Gastrocnemius medialis (tissue), 4 donors: ENCODE measurements around the gene NR1D2. TPM values are rescaled to one million over a fixed set of nuclear protein-coding genes. Genes with fewer than 3 reads are reported as not detected.

ENCODE experiments used
- ATAC-seq, 2 donors: fragments of 150-250 bp; one replicate each; pipeline ENCODE4 v1.9.1; 2016
- DNase-seq, 2 donors: peaks; one replicate each; pipeline ENCODE4 v3.0.0-alpha.2; 2019
- H3K27ac ChIP-seq, 4 donors: fragments of 200-600 bp; sonication (generic); 1 replicate in 1 of 4; 2 replicates in 3 of 4; pipeline ENCODE4 v1.5.1; 2016 to 2018; ENCODE audit warnings: mild to moderate bottlenecking in 2 of 4, moderate library complexity in 1 of 4
- H3K27me3 ChIP-seq, 3 donors: fragments of 200-600 bp; sonication (generic) in 2 of 3; 1 replicate in 1 of 3; 2 replicates in 2 of 3; pipeline versions ENCODE4 v1.5.1 to v1.6.0; 2016 to 2019; ENCODE audit warnings: mild to moderate bottlenecking in 1 of 3, moderate library complexity in 1 of 3
- H3K36me3 ChIP-seq, 2 donors: fragments of 200-600 bp; sonication (generic) in 1 of 2; one replicate each; pipeline ENCODE4 v1.5.1; 2017 to 2018
- H3K4me1 ChIP-seq, 2 donors: fragments of 200-600 bp; sonication (generic) in 1 of 2; one replicate each; pipeline ENCODE4 v1.5.1; 2016 to 2017; ENCODE audit warnings: mild to moderate bottlenecking in 2 of 2
- H3K4me3 ChIP-seq, 4 donors: fragments of 200-600 bp; sonication (generic) in 3 of 4; 1 replicate in 1 of 4; 2 replicates in 3 of 4; pipeline ENCODE4 v1.5.1; 2016 to 2019; ENCODE audit warnings: mild to moderate bottlenecking in 2 of 4
- H3K9me3 ChIP-seq, 3 donors: fragments of 200-600 bp; sonication (generic) in 2 of 3; 1 replicate in 1 of 3; 2 replicates in 2 of 3; pipeline ENCODE4 v1.5.1; 2016 to 2019
- CTCF ChIP-seq, 5 experiments: fragments of 450-650 bp in 3 of 5; fragments of 200-600 bp in 2 of 5; sonication (generic) in 2 of 5; IDR thresholded peaks in 4 of 5; conservative IDR thresholded peaks in 1 of 5; 1 replicate in 4 of 5; 2 replicates in 1 of 5; pipeline ENCODE4 v1.5.1; 2016 to 2019; ENCODE audit warnings: antibody characterized with exemption in 5 of 5, mild to moderate bottlenecking in 3 of 5, moderate library complexity in 3 of 5
- POLR2A ChIP-seq, 2 donors: fragments of 450-650 bp; IDR thresholded peaks; one replicate each; pipeline ENCODE4 v1.6.1; 2017; ENCODE audit warnings: antibody characterized with exemption in 2 of 2, mild to moderate bottlenecking in 2 of 2, moderate library complexity in 2 of 2
- in situ Hi-C, 4 donors: fragments of 200-750 bp; cut with MboI; loops; one replicate each; pipeline versions ENCODE4 v1.15.0 to v1.8.0; 2017; ENCODE audit warnings: low sequenced_read_pairs in 4 of 4
- intact Hi-C: fragments of 100-400 bp; cut with DNase I; formaldehyde crosslinking; loops from one replicate; pipeline ENCODE4 v1.15.1; 2023; ENCODE audit warnings: low total_unique reads
- total RNA-seq, 4 donors: library from RNA; depleted of rRNA; stranded (reverse); fragments of >200 nt; gene quantifications; one replicate each; pipeline versions ENCODE4 v1.1.0 to v1.2.3, GENCODE V29; 2016

NR1D2 gene
- total RNA-seq, 4 donors from 2014 or later, result 27.1 to 62.7 (median 51.2) TPM

- Histone ChIP-seq H3K4me3 (no peak overlapping the region), H3K27me3 (no peaks in the 10 kb centered on the region), H3K27ac (no peak overlapping the region), H3K36me3 (peaks cover 0 to 28% of the 10 kb centered on the region in 2 donors), H3K4me1 (peaks cover 23% of the 10 kb centered on the region in 2 donors), H3K9me3 (no peaks in the 10 kb centered on the region)
- no peak for ATAC-seq
- DNase-seq, result no peak
- in situ Hi-C loops, result no loop called here
- TF ChIP-seq POLR2A (IDR thresholded peaks at IDR 0.05), result no peak
- TF ChIP-seq CTCF (IDR thresholded peaks at IDR 0.05 in 4 of 5, conservative IDR thresholded peaks at IDR 0.05 in 1 of 5), result no peak
- intact Hi-C loops, result no loop called here
These were observed 24.9 kb upstream of the NR1D2 start for GRCh38 chr3:23920151-23920655.

- ATAC-seq (no peak), DNase-seq (no peak)
- in situ Hi-C loops (no loop called here), intact Hi-C loops (no loop called here)
- Histone ChIP-seq H3K4me3 (no peak overlapping the region), H3K27ac (no peak overlapping the region), H3K36me3 (peaks cover 0 to 28% of the 10 kb centered on the region in 2 donors), H3K27me3 (no peaks in the 10 kb centered on the region), H3K9me3 (no peaks in the 10 kb centered on the region), H3K4me1 (peaks cover 14% of the 10 kb centered on the region in 2 donors)
- TF ChIP-seq POLR2A (IDR thresholded peaks at IDR 0.05) (no peak), CTCF (IDR thresholded peaks at IDR 0.05 in 4 of 5, conservative IDR thresholded peaks at IDR 0.05 in 1 of 5) (no peak)
These were observed 24.0 kb upstream of the NR1D2 start for GRCh38 chr3:23921052-23921511.

GRCh38 chr3:23923786-23924185, 21.3 kb upstream of the NR1D2 start:
- DNase-seq, result no peak
- intact Hi-C loops, result no loop called here
- no peak overlapping the region for H3K27ac ChIP-seq
- ATAC-seq, result no peak
- H3K4me1 ChIP-seq, result peaks cover 2 to 5% of the 10 kb centered on the region in 2 donors
- TF ChIP-seq CTCF (IDR thresholded peaks at IDR 0.05 in 4 of 5, conservative IDR thresholded peaks at IDR 0.05 in 1 of 5) (no peak), POLR2A (IDR thresholded peaks at IDR 0.05) (no peak)
- in situ Hi-C loops, result no loop called here
- H3K27me3 ChIP-seq, result no peaks in the 10 kb centered on the region
- H3K4me3 ChIP-seq, result no peak overlapping the region
- H3K9me3 ChIP-seq, result no peaks in the 10 kb centered on the region
- peaks cover 0 to 20% of the 10 kb centered on the region in 2 donors for H3K36me3 ChIP-seq

- Histone ChIP-seq H3K9me3 (no peaks in the 10 kb centered on the region), H3K4me1 (no peaks in the 10 kb centered on the region), H3K4me3 (no peak overlapping the region), H3K27me3 (no peaks in the 10 kb centered on the region), H3K36me3 (peaks cover 0 to 5% of the 10 kb centered on the region in 2 donors), H3K27ac (no peak overlapping the region)
- no peak for TF ChIP-seq CTCF (IDR thresholded peaks at IDR 0.05 in 4 of 5, conservative IDR thresholded peaks at IDR 0.05 in 1 of 5)
- TF ChIP-seq POLR2A (IDR thresholded peaks at IDR 0.05), result no peak
- intact Hi-C loops (no loop called here), in situ Hi-C loops (no loop called here)
- no peak for DNase-seq
- no peak for ATAC-seq
These were observed 18.8 kb upstream of the NR1D2 start for GRCh38 chr3:23926246-23926645.

GRCh38 chr3:23926736-23927135, 18.4 kb upstream of the NR1D2 start:
- no peak for ATAC-seq
- H3K4me3 ChIP-seq, result no peak overlapping the region
- H3K27me3 ChIP-seq, result no peaks in the 10 kb centered on the region

More at GRCh38 chr3:23926736-23927135, 18.4 kb upstream of the NR1D2 start:
- no peaks in the 10 kb centered on the region for H3K4me1 ChIP-seq
- intact Hi-C loops, result no loop called here
- no peaks in the 10 kb centered on the region for H3K9me3 ChIP-seq
- TF ChIP-seq CTCF (IDR thresholded peaks at IDR 0.05 in 4 of 5, conservative IDR thresholded peaks at IDR 0.05 in 1 of 5), result no peak
- TF ChIP-seq POLR2A (IDR thresholded peaks at IDR 0.05), result no peak
- no peak for DNase-seq
- H3K27ac ChIP-seq, result no peak overlapping the region
- in situ Hi-C loops, result no loop called here
- peaks cover 0 to 4% of the 10 kb centered on the region in 2 donors for H3K36me3 ChIP-seq
